HUES6 (cell line): ENCODE measurements around the gene NAT9.

Experiments used
- H3K27ac ChIP-seq: 2 replicates; pipeline ENCODE4 v1.7.0; 2013; ENCODE audit warnings: low read depth, mild to moderate bottlenecking, low read length, inconsistent platforms
- H3K27me3 ChIP-seq: 2 replicates; pipeline ENCODE4 v1.6.1; 2013; ENCODE audit warnings: low read length; ENCODE audit not compliant: control insufficient read depth, insufficient read depth
- H3K36me3 ChIP-seq: 2 replicates; pipeline ENCODE4 v1.6.1; 2013; ENCODE audit warnings: low read length; ENCODE audit not compliant: control insufficient read depth, insufficient read depth
- H3K4me1 ChIP-seq: 2 replicates; pipeline ENCODE4 v1.6.1; 2013; ENCODE audit warnings: low read length; ENCODE audit not compliant: control insufficient read depth, insufficient read depth
- H3K4me3 ChIP-seq: 2 replicates; pipeline ENCODE4 v1.5.1; 2013; ENCODE audit warnings: low read depth, low read length
- H3K9ac ChIP-seq: one replicate; pipeline ENCODE4 v1.6.1; 2013; ENCODE audit warnings: mild to moderate bottlenecking, low read length
- H3K9me3 ChIP-seq: 2 replicates; pipeline ENCODE4 v1.6.1; 2013; ENCODE audit warnings: low read depth, low read length; ENCODE audit not compliant: control insufficient read depth, insufficient read depth

The NAT9 gene

DNA sequence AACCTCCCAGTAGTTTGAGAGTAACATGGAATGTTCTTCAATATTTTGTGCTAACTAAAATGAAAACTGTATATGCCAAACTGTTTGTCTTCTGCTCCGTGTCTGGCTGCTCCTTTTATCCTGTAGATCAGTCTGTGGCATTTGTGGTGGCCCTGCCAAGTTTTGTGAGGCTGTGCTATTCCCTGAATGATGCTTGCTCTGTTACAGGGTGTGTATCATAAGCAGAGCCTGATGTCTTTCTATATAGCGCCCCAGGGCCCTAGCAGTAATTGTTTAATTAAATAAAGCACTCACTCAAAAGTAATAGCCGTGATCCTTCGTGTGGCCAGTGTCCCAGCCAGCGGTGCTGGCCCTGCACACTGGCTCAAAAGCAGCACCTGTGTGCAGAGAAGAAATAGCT lies 27.8 kb upstream of the NAT9 start:
- Histone ChIP-seq H3K27me3 (no peaks in the 10 kb centered on the region), H3K9me3 (no peaks in the 10 kb centered on the region), H3K27ac (no peak overlapping the region), H3K4me1 (no peaks in the 10 kb centered on the region), H3K9ac (no peak overlapping the region), H3K36me3 (peaks cover 29% of the 10 kb centered on the region), H3K4me3 (no peak overlapping the region)

DNA sequence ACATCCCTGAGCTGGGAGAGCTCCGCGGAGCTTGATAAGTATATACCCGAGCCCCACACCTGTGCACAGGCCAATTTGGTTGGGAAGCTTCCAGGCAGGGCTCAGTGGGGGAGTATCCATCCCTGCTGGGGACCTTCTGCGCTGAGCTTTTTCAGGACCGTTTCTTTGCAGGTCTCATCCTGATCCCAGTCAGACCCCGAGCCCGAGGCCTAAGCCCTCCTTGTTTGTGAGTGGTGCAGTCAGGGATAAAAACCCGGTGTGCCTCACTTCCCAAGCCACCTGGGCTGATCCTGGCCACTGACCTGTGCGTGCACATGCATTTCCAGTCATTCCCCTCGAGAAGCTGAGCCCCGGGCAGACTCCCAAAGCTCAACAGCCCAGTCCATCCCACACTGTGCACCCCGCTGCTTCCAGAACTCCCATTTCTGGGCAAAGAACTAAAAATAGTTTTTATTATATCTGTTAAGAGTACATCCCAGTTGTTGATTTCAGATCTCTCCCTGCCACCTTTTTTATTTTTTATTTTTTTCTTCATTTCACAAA lies 27.3 kb upstream of the NAT9 start:
- no peaks in the 10 kb centered on the region for H3K4me1 ChIP-seq
- H3K36me3 ChIP-seq, result peaks cover 33% of the 10 kb centered on the region
- no peaks in the 10 kb centered on the region for H3K27me3 ChIP-seq
- H3K9ac ChIP-seq, result no peak overlapping the region
- no peaks in the 10 kb centered on the region for H3K9me3 ChIP-seq
- H3K27ac ChIP-seq, result no peak overlapping the region
- no peak overlapping the region for H3K4me3 ChIP-seq

DNA sequence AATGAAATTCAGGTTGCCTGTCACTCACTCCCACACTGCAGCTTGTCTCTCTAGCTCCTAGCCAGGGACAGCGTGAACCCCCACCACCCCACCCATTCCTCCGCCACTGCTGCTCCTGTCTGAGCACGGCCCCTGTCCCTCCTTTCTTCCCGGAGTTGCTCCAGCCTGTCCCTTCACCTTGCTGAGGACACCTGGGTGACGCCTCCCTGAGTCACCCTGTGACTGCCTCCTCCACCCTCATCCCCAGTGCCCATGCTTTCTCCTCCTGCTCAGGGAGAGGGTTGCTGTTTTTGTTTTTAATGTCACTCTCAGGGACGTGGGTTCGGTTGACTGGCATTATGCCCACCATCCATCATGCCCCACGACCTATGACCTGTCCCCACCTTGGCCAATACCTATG lies 25.8 kb upstream of the NAT9 start:
- no peaks in the 10 kb centered on the region for H3K9me3 ChIP-seq
- no peak overlapping the region for H3K9ac ChIP-seq
- no peaks in the 10 kb centered on the region for H3K4me1 ChIP-seq
- H3K27me3 ChIP-seq, result no peaks in the 10 kb centered on the region
- H3K4me3 ChIP-seq, result no peak overlapping the region
- H3K36me3 ChIP-seq, result peaks cover 48% of the 10 kb centered on the region
- H3K27ac ChIP-seq, result no peak overlapping the region

DNA sequence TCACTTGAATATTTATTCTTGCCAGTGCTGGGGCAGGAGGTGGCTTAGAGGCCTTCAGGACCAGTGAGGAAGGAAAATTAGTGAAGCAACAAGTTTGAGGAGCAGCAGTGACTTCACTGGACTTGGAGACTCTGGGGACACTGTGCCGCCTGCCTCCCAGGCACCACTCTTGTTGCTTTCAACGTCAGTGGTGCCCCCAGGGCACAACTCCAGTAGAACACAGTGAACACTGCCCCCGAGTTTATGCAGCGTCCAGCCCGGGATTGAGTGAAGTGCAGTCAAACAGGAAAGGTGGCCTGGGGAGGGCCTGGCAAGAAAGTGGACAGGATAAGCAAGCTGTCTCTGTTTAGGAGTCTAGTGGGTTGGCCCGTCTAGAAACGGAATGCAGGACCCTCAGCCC lies 24.4 kb upstream of the NAT9 start:
- Histone ChIP-seq H3K9ac (no peak overlapping the region), H3K9me3 (no peaks in the 10 kb centered on the region), H3K27ac (no peak overlapping the region), H3K4me3 (no peak overlapping the region), H3K36me3 (peaks cover 61% of the 10 kb centered on the region), H3K27me3 (no peaks in the 10 kb centered on the region), H3K4me1 (no peaks in the 10 kb centered on the region)

DNA sequence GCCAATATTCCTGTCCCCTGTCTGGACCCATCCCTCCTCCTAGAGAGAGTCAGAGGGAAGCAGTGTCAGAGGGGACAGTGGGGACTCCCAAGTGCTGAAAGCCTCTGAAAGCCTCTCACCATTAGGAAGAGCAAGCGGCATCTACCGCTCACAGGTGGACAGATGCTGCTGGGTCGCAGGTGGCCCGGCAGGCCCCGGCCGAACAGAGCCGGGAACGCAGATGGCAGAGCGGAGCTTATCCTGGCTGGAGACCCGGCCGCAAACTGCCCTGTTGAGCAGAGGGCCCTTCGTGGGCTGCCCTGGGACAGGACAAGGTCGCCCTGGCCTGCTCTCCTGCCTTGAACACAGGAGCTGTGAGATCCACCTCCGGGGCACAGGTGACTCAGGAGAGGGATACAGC lies 23.0 kb upstream of the NAT9 start:
- Histone ChIP-seq H3K9me3 (no peaks in the 10 kb centered on the region), H3K36me3 (peaks cover 72% of the 10 kb centered on the region), H3K9ac (no peak overlapping the region), H3K4me1 (no peaks in the 10 kb centered on the region), H3K27me3 (no peaks in the 10 kb centered on the region), H3K4me3 (no peak overlapping the region), H3K27ac (no peak overlapping the region)

DNA sequence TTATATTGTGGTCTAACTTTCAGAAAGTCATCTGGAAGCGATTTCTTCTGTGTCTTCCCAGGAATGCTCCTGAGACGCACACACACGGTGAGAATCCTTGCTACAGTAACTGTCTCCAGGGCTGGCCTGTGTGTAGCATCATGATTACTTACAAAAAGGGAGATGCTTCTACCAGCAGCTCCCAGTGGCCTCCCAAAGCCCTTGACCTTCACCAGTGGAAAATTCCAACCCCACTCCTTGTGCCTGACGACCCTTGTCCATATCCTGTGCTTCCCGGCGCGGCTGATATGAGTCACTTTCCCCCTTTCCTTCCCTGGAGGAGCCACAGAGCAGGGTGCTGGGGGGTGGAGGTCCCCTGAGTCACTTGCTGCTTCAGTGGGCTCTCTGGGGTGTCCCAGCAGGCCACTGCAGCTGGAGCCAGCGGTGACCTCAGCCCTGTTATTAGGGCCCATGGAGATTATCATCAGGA lies 22.1 kb upstream of the NAT9 start:
- H3K9ac ChIP-seq, result no peak overlapping the region

DNA sequence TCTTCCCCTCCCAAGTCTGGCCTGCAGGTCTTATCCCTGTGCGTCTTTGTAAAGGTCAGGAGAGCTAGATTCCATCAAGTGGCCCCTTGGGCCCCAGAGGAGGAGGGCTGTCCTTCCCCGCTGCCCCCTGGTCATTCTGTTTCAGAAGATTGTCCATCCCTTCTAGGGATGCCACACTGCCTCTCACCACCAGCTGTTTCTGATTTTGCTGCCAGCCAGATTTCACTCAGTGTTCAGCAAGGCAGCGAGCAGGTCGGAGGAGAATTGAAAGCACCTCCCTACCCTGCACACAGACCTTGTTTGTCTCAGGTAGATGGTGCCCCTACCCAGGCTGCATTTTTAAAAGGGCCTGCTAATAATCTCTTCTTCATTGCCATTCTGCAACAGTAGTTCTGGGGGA lies 21.7 kb upstream of the NAT9 start:
- H3K9me3 ChIP-seq, result no peaks in the 10 kb centered on the region
- peaks cover 83% of the 10 kb centered on the region for H3K36me3 ChIP-seq
- H3K9ac ChIP-seq, result no peak overlapping the region
- no peaks in the 10 kb centered on the region for H3K27me3 ChIP-seq
- H3K27ac ChIP-seq, result no peak overlapping the region
- no peak overlapping the region for H3K4me3 ChIP-seq
- H3K4me1 ChIP-seq, result no peaks in the 10 kb centered on the region

More for the DNA sequence above, 22.1 kb upstream of the NAT9 start:
- H3K36me3 ChIP-seq, result peaks cover 78% of the 10 kb centered on the region
- no peak overlapping the region for H3K27ac ChIP-seq
- H3K4me1 ChIP-seq, result no peaks in the 10 kb centered on the region
- no peak overlapping the region for H3K4me3 ChIP-seq
- H3K9me3 ChIP-seq, result no peaks in the 10 kb centered on the region
- no peaks in the 10 kb centered on the region for H3K27me3 ChIP-seq

DNA sequence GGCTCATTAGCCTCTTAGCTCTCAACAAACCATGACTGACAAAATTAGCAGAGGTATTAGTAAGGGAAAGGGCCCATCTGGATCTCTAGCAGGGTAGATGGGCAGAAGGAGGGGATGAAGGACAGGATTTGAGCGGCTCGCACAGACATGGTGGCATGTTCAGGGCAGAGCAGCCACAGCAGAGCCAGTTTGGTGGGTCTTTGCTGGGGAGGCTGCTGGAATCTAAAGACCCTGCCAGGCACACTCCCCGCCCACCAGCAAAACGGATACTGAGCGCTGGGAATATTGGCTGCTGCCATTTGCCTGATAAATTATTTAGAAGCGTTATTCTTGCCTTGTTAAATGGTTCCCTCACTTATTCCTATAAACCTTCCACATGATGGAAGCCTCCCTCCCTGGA lies 20.7 kb upstream of the NAT9 start:
- Histone ChIP-seq H3K36me3 (peaks cover 87% of the 10 kb centered on the region), H3K27ac (no peak overlapping the region), H3K4me3 (no peak overlapping the region), H3K4me1 (no peaks in the 10 kb centered on the region), H3K27me3 (no peaks in the 10 kb centered on the region), H3K9me3 (no peaks in the 10 kb centered on the region), H3K9ac (no peak overlapping the region)

DNA sequence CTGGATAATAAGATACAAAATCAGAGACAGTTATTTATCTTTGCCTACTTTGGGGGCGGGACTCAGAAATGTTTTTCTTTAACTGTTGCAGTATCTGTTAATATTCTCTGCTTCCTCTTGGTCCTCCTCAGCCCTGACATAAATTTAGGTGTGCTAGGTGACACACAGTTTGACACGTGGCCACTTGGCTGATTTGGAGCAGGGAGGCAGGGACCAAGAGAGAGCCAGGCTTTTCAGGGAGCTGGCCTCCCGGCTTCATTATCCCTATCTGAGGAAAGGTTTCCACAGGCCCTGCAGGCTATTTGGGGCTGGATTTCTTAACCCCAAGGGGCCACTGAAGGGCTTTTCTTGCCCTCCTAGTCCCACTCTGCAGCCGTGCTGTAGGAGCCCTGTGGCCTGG lies 20.1 kb upstream of the NAT9 start:
- Histone ChIP-seq H3K4me1 (no peaks in the 10 kb centered on the region), H3K4me3 (no peak overlapping the region), H3K27ac (no peak overlapping the region), H3K9me3 (no peaks in the 10 kb centered on the region), H3K36me3 (peaks cover 84% of the 10 kb centered on the region), H3K27me3 (no peaks in the 10 kb centered on the region), H3K9ac (no peak overlapping the region)

DNA sequence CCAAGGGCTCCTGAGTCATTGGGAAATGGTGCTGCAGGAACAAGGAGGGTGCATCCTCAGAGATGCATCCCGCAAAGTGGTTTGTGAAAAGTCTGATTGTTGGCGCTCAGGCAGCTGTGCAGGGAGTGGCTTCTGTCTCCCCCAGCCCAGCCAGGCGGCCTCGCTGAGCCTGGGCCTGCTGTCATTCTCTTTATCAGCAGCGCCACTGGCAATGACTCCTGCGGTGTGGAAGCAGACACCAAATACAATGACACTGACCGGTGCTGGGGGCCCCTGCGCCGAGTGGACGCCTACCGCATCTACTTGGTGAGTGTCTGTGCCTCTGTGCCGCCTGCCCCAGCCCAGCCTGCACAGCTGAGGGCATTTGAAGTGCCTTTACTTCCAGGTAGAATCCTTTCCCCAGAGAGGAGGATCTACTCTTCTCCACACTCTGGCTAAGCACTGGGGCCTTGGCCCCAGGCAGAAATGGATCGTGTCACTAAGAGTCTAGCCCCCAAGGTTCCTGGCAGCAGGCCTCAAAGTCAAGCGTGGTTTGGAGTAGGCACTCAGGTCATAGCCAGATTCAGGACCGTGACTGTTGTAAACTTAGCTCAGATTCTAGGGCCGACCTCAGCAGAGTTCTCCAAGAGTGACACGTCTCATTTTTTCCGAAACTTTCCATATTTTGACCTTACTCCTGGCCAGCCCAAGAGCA lies 19.3 kb upstream of the NAT9 start:
- H3K36me3 ChIP-seq, result peaks cover 79% of the 10 kb centered on the region
- H3K27ac ChIP-seq, result no peak overlapping the region
- no peak overlapping the region for H3K4me3 ChIP-seq
- H3K9me3 ChIP-seq, result no peaks in the 10 kb centered on the region
- no peaks in the 10 kb centered on the region for H3K27me3 ChIP-seq
- H3K9ac ChIP-seq, result no peak overlapping the region
- no peaks in the 10 kb centered on the region for H3K4me1 ChIP-seq

DNA sequence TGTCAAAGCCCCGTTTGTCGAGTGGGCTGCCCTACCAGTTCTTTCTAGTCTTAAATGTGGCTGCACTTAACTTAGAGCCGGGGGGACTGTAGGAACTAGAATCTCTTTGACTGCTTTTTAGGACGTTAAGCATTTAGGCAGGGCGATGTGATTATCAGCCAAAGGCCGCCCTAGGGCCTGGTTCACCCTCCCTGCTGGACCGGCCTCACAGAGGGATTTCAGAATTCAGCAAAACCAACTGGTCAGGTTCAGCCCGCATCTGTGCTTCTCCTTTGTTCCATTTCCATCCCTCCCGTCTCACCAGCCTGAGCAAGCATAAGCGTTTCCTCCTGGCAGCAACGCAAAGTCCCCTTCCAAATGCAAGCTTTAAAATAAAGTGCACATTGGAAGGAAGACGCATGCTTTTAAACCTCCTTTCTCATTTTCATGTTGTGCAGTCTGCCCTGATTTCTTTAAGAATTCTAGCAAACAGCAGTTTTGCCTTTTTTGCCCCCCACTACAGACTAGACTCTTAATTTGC lies 16.5 kb upstream of the NAT9 start:
- Histone ChIP-seq H3K9ac (no peak overlapping the region), H3K36me3 (peaks cover 60% of the 10 kb centered on the region), H3K4me1 (no peaks in the 10 kb centered on the region), H3K4me3 (no peak overlapping the region), H3K27me3 (no peaks in the 10 kb centered on the region), H3K9me3 (no peaks in the 10 kb centered on the region), H3K27ac (no peak overlapping the region)
